M059J (cell line): ENCODE measurements around the gene VWC2. TPM values are rescaled to one million over a fixed set of nuclear protein-coding genes. Genes with fewer than 3 reads are reported as not detected.
A peak's percentile ranks its signal among the peaks of the same experiment; 100 is the strongest.

Source experiments
- DNase-seq: peaks from one replicate; pipeline ENCODE4 v3.0.0-alpha.2; 2012; ENCODE audit warnings: low read depth
- total RNA-seq: library from RNA; depleted of rRNA; stranded (reverse); fragments of >200 nt; shearing (Covaris generic); gene quantifications from 2 replicates; pipeline ENCODE4 v1.2.3, GENCODE V29; 2014

VWC2 gene
- total RNA-seq, 1 experiment from 2014 or later, result under 0.01 TPM

DNA sequence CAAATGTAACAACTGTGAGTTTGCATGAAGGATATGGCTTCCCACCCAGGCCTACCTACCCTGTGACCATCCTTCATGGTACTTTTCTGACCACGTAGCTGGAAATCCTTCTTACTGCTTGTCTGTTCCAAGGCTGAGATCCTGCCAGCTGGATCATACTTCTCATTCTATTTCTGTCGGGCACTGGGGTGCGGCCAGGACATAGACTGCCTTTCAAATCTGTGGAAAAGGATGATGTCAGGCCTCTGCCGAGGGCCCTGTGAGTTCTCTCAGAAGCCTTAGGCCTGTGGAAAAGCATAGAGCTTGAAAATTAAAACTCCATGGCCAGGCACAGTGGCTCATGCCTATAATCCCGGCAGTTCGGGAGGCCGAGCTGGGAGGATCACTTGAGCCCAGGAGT, 10.0 kb downstream of the VWC2 start:
- no peak for DNase-seq

DNA sequence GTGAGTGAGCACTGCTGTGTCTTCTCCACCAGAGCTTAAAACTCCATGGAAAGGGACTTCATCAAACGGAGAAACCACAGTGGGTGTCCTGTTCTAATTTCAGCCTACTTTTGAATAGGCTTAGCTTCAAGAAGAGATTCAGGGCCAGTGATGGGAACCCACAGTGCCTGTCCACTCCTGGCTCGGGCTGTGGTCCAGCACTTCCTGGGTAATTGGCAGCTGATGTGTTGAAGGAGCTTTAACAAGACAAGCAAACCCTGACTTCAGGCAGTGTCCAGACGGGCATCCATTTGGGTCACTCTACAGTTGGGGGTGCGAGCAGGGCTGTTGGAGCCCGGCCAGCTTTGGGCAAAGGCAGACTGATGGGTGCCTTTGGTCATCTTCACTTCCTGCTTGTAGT, 14.5 kb downstream of the VWC2 start:
- no peak for DNase-seq

DNA sequence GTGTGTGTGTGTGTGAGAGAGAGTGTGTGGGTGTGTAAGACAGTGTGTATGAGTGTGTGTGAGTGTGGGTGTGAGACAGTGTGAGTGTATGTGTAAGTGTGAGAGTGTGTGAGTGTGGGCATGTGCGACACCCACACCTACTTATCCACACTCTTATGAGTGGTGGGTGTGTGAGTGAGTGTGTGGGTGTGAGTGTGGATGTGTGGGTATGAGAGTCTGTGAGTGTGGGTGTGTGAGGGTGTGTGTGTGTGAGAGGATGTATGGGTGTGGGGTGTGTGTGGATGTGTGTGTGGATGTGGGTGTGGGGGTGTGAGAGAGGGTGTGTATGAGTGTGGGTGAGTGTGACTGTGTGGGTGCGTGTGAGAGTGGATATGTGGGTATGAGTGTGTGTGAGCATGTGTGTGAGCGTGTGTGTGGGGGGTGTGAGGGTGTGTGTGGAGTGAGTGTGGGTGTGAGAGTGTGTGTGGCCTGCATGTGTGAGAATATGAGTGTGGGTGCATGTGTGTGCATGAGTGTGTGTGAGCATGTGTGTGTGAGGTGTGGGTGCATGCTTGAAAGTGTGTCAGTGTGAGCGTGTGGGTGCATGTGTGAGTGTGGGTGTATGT, 15.1 kb downstream of the VWC2 start:
- DNase-seq, result no peak

DNA sequence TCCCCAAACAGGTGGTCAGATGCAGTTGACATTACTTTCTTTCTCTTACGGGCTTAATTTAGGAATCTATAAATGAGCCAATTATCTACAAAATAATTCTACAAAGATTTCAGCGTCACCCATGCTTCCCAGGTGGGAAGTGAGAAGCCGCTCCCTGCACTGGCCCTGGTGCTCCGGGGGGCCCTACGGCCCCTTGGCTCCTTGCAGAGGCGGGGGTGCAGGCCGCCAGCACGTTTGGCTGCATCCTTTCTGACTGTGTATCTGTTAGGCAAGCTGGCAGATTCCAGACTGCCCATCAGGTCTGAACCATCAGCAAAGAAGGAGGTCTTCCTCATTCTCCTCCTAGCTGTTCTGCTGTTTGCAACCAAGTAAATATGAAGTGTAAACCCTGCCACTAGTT, 16.3 kb downstream of the VWC2 start:
- DNase-seq, result no peak

DNA sequence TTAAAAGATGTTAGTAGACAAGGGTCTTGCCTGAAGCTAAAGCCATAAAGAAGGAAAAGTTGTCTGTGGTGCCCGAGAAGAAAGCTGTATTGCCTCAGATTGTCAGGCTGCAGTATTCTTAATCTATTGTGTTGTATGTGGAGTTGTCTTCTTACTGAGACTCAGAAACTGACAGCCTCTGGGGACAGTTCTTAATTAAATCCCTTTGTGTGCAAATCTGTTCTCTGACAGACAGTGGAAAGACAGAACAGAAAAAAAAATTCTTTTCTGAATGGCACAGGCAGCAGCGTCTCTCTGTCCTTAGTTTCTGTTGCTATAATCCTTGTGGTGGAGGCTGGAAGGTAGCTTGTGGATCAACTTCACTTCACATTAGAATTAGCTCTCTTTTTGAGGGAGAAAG, 16.8 kb downstream of the VWC2 start:
- DNase-seq, result no peak

DNA sequence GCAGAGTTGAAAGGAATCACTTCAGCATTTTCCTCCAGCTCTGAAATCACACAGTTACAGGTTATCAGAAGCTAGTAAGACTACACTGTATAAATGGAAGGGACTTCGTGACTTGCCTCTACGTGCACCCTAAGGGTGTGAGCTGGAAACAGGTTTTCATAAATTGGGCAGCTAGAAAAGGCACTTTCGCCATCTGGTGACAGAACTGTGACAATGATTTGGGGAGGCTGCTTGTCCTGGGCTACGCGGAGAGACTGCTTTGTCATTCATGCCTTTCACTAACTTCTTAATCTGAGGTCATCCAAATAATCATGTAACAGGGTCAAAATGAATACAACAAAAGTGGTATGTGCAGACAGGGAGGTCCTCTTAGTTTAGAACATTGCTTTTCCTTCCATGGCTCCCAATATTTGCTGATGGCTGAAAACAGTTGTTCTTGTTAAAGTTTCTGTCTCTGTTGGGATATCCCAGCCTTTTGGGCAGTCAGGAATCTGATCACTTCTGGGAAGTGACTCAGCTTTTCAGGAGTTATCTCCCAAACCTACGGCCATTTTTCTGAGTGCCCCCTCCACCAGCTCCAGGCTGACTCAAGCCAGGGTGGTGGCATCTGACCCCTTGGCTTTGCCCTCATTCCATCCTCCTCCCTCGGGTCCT, 17.8 kb downstream of the VWC2 start:
- peak; percentile 1 for DNase-seq

DNA sequence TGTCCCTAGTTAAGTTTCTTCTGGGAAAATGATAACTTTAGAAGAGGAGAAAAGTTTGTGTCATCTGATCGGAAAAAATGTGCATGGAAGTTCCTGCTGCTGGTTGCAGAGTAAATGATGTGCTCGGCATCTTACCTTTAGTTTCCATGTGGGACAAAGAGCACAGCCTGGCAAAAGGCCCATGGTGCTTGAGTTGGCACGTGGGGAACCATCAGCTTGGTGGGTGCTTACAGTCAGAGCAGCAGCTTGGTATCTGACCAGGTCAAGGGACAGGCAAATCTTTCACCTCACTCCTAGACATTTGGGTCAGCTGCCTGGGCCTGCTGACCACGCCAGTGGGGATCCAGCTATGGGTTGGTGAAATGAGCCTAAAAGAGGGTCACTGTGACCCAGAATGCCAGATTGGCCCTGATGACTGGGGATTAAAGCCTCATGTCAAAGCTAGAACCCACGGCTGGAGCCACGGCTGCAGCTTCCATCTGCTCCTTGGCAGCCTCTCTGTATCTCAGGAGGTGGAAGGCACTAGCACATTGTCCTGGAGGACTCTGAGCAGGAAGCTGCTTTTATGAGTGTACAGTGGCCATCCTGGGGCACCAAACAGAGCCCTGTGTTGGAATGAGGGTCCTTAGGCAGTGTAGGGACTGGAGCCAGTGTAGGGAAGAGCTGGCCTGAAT, 24.7 kb downstream of the VWC2 start:
- DNase-seq, result no peak

DNA sequence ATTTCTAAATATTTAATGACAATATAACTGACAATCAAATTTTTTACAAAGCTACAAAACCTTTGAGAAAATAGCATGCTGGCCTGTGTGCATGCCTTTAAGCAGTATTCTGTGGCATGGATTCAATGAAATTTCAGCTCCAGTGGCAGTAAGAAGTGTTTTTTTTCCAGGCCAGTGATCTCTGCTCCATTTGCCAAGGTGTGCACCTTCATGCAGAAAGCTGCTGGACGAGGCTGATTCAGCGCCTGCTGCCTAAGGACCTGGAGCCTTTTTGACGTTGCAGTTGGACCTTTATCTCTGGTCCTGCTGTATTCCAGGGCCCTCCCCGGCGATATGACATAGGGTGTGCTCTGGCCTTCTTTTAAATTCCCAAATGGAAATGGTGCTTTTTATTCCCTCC, 26.6 kb downstream of the VWC2 start:
- no peak for DNase-seq

DNA sequence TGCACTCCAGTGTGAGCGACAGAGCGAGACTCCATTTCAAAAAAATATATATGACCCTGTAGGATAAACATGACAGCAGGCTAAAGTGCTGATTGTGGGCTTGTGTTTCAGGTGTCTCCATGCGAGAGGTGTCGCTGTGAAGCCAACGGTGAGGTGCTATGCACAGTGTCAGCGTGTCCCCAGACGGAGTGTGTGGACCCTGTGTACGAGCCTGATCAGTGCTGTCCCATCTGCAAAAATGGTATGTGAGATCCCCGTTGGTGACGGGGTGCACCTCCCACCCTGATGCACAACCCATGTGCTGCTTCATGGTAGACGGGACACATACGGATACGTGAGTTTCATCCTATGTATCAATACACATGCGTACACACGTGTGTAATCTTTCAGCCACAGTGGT, 29.2 kb downstream of the VWC2 start:
- DNase-seq, result no peak

DNA sequence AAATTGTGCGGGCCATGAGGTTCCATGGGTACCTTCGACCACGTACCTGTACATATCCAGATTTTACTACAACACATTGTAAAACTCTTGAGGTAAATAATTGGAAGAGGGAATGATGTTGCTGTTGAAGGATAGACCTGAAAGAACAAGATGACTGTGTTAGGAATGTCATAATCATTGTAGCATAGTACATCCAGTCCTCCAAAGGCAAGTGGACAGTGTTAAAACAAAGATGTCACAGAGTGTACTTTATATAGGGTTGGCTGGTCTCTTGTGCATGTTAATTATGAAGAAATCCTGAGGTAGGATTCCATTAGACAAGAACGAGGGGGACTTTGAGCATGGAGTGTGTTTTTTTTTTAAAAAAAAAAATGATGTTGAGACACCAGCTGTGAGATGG, 30.4 kb downstream of the VWC2 start:
- no peak for DNase-seq

DNA sequence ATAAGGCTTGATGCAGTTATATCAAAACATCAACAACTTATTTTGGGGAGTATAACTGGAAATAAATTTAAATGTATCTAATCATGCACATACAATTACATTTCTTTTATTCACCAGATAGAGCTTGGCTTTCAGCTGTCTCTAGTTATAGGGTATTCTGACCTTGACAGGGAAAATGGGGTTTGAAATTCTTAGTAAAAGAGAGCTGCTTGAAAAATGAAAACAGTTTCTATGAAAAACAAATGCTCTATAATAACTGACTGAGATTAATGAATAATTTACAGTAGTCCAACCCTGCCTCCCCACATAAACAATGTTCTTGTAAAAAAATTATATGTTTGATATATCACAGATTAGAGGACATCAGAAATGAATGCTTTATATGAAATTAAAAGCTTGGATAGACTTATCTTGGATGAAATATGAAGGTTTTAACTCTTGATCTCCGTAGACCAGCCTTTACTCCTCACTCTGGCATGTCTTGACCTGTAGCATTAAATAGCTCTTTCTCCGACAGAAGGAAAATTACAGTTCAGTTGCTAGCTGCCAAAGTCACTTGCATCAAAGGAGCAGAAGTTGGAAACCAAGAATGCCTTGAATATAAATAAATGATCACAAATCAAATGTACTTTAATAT, 32.1 kb downstream of the VWC2 start:
- no peak for DNase-seq

DNA sequence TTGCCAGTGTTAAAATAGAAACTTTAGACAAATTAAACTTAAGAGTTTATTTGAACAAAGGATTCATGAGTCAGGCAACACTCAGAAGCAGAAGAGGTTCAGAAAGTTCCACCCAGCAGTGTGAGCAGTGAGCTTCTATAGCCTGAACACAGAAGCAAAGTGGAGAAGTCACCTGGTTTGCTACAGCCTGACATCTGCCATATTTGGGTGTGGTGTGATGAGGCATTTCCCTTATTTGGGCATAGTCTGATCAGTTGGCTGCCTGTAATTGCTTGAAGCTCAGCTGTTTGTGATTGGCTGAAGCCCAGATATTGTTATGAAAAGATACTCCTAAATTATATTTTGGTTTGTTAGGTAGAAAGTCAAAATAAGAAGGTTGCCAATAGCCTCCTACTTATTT, 39.1 kb downstream of the VWC2 start:
- no peak for DNase-seq

DNA sequence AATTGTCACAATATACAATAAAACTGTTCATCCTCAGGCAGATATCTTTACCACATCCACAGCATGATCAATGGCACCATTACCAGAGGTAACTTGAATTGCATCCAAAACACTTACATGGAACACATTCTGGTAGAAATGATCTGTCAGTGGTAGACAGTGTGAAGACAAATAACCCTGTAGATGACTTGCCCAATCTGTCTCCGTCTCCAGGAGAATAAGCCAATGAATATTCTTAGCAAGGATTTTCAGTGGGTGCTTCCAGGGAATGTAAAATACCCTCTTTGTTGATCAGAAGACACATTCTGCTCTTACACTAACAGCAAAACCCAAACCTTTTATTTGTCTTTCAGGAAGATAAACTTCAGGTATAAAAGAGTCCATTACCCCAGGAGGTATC, 43.8 kb downstream of the VWC2 start:
- DNase-seq, result no peak

DNA sequence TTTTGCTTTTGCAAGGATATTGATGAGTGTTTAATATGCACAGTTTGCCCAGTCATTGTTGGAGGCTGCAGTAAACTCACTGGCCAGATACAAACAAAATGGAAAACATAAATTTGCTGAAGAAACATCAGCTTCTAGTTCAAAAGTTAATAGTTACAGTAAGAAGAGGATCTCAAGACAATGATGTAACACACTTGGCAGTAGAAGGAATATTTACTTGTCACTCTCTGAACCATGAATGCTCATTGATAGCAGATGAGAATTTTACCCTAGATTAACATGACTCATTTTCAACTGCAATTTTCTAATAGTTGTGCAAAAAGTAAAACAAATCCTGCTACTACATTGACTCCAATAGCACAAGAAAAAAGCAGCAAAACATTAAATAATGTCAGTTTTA, 47.7 kb downstream of the VWC2 start:
- DNase-seq, result no peak

DNA sequence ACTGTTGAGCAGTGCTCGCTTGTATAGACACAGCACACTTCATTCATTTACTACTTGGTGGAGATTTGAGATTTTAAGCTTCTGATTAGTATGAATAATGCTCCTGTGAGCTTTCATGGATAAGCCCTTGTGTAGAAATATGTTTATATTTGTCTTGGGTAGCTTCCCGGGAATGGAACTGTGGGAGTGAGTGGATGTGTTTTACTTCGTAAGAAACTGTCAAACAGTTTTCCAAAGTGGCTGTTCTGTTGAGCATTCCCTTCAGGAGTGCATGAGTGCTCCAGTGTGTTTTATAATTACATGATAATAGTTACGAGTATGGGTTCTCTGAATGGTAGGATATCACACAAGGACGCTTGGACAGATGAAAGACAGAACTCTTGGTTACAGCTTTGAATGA, 49.4 kb downstream of the VWC2 start:
- DNase-seq, result no peak

DNA sequence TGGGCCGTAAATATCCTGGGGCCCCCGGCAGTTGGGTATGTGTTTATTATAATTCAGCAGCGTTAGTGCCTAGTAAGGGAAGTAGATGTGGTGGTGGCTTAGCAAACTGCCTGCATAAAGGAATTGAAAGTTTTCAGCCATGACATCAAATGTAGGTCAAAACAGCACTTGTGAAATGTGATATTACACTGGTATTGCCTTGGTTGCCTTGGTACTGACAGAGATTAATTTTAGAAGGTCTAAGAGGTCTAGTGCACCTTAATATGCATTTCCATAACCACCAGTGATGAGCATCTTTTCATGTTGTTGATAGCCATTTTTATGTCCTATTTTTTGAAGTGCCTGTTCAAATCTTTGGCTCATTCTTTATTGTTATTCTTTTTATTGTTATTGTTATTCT, 50.1 kb downstream of the VWC2 start:
- DNase-seq, result no peak

DNA sequence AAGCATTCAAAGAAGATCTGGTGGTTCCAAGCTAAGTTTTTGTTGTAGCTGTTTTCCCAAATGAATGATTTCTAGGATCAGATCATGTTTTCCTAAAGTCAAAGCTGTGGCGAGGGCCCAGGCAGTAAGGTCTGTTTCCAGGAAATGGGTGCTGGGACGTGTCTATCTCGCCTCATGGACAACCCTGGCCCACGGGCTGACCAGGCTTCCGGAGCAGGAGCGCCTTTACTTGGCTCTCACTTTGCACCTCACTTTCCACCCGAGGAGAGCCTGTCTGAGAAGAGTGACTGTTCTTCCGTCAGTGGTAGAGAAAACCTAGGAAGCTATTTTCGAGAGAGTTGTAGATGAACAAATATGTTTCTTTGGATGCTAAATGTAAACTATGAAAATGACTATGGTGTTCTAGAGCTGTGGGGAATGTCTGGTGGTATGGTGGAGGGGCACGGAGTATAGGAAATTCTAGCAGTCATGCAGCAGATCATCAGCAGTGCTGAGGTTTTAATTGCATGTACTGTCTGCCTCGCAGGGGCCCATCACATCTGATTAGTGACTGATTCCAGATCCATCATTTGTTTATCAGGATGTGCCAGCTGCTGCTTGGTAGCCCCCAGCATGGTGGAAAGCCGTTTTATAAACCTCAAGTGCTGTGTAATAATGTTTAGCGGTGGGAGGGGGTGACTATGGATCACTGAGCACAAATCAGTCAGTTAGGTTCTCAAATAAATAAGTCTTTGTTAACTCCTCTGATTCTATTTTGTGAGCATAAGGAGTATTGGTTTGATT, 66.6 kb downstream of the VWC2 start:
- DNase-seq, result no peak

DNA sequence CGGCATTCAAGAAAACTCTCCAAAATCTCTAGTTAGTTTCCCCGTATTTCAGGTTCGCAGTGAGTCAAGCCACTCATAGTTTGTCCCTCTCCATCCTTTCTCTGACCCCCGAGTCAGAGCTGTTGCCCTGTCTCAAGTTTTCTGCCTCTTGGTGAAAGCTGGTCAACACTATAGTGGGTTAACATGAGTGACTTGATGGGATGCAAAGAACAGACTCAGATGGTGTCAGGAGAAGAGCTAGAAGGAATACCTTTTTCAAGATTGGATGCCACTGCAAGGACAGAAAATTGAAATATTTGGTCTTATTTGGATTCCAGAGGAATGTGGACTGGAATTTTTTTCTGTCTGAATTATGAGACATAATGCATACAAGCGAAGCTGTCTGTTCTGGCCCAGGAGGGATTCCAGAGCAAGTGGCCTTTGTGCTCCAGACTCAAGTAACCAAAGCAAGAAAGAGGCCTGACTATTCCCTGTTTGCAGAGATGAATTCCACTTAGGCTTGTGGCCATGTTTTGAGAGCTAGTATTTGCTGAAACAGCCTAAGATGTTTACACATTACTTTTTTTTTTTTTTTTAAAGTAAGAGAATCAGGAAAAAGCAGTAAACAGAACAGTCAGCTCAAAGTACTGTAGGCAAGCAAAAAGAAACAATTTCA, 67.4 kb downstream of the VWC2 start:
- DNase-seq, result no peak

DNA sequence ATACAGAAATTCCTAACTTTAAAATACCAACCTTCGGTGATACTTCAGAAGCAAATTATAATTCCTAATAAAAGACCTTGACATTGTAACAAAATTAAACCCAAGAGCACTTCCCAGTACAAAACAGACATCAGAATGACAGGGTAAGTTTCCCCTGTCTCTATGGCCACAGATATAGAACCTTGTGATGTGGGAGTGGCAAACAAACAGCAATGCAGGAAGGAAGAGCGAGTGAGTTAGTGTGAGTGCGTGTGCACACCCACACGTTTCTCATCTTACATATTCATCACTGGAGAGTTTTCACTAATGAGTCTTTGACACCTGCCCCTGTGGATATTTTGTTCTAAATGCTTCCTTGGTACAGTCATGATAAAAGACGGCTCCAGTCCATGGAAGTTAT, 72.2 kb downstream of the VWC2 start:
- no peak for DNase-seq

DNA sequence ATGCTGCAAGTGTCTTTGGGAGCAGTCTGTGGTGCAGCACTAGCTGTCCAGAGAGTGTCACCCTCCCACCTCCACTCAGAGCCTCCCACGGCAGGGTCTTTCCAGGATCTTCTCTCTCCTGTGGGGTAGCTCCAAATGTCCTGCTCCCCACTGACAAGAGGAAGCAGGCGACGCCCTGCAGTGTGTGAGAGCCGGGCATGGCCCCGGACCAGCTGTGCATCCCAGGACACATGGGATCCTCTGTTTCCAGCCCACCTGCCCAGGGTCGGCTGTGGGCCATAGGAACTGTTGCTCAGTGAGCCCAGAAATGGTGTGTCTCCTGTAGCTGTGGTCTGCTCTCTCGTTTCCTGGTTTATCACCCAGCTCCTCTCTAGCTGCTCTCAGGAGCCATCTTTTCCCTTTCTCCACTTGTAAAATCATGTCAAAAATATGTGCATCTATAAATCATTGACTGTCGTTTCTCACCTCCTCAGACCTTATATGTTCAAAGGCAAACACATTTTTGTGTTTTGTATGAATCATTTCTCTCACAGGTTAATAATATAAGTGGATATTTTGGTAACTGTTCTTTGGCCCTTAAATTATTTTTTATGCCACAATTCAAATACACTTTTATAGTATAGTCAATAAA, 74.9 kb downstream of the VWC2 start:
- no peak for DNase-seq

DNA sequence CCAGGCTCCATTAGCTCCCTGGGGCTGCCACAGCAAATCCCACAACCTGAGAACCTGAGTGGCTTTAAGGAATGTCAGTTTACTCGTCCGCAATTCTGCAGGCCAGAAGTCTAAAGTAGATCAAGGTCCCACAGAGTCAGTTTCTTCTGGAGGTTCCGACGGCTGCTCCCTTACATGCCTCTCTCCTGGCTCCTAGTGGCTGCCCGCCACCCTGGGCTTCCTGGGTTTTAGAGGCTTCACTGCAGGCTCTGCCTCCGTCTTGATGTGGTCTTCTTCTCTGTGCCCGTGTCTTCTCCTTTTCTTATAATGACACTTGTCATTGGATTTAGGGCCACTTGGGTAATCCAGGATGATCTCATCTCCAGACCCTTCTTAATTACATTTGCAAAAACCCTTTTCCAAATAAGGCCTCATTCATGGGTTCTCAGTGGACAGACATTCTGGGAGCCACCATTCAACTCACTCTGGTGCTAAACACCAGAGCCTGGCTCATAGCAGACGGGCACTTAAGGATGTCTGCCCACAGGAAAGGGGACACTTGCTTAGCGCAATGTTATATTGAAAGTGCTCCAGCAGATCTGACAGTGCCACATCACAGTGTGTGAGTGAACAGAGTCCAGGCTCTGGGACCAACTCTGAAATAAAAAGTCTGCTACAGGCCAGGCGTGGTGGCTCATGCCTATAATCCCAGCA, 77.6 kb downstream of the VWC2 start:
- peak; percentile 2 for DNase-seq
